H1 (cell line): ENCODE results near the gene OR4D11. TPM values are rescaled to one million over a fixed set of nuclear protein-coding genes. Genes with fewer than 3 reads are reported as not detected.

Source experiments
- CTBP2 ChIP-seq: IDR thresholded peaks from 2 replicates; pipeline ENCODE4 v1.7.0; 2011; ENCODE audit warnings: borderline replicate concordance, mild to moderate bottlenecking, moderate library complexity, mixed read lengths, low read length; ENCODE audit not compliant: insufficient read depth, insufficient read length
- GABPA ChIP-seq: IDR thresholded peaks from 2 replicates; pipeline ENCODE4 v1.6.1; 2011; ENCODE audit warnings: mild to moderate bottlenecking, low read length, moderate library complexity, borderline replicate concordance; ENCODE audit not compliant: insufficient read depth
- MAFK ChIP-seq: IDR thresholded peaks from 2 replicates; pipeline ENCODE4 v1.6.1; 2012; ENCODE audit warnings: low read depth, mild to moderate bottlenecking, improper control_type of control experiment, low read length
- MAX ChIP-seq: IDR thresholded peaks from 2 replicates; pipeline ENCODE4 v1.6.1; 2012; ENCODE audit warnings: inconsistent platforms
- RNF2 ChIP-seq: fragments of 200-900, 300-1000 bp; sonication (generic); IDR thresholded peaks from 2 replicates; pipeline ENCODE4 v1.7.1; 2016; ENCODE audit warnings: borderline replicate concordance, low read depth, mild to moderate bottlenecking, antibody characterized with exemption, low read length; ENCODE audit not compliant: poor library complexity, severe bottlenecking; ENCODE audit errors: missing control alignments
- SP1 ChIP-seq: IDR thresholded peaks from 2 replicates; pipeline ENCODE4 v1.6.1; 2011; ENCODE audit warnings: low read depth, low read length
- polyA plus RNA-seq, 7 experiments: library from polyadenylated mRNA; depleted of rRNA in 3 of 7; stranded (reverse) in 5 of 7; unstranded in 2 of 7; fragments of >200 nt in 5 of 7; fragments of 200-250 nt in 2 of 7; gene quantifications; 1 replicate in 5 of 7; 2 replicates in 1 of 7; 4 replicates in 1 of 7; pipeline versions ENCODE4 v1.2.1 to v1.2.3, GENCODE V29; 2011 to 2013; ENCODE audit warnings: missing spikeins in 2 of 7, mixed read lengths in 2 of 7
- total RNA-seq: library from RNA; stranded (reverse); fragmentation: NEBNext Ultra II Directional; extraction: Animal tissue kit (Norgen Biotek cat#: 25700); gene quantifications from 2 replicates; pipeline ENCODE4 v1.2.1, GENCODE V29; 2021

OR4D11 gene
- total and polyA plus RNA-seq, 2 of the 8 experiments (the other 6 are each of a cell fraction or from before 2014, with no cell fraction given) = not detected

- TF ChIP-seq RNF2 (no peak), MAX (no peak), GABPA (no peak), MAFK (no peak), CTBP2 (no peak), SP1 (no peak)
Observed at GRCh38 chr11:59510941-59511589, 7.7 kb downstream of the OR4D11 start, which contains the start of gene OR4D9 (continued).
